ENCODE measurements around the gene KISS1.

Gene KISS1

GRCh38 chr1:204141131-204141530 is 55.2 kb downstream of the KISS1 start:
- no peak for DNase-seq (ENCODE audit: low read depth in 2 of 2, low spot score in 1 of 2)

Measured in stimulated activated CD8-positive, alpha-beta memory T cell treated with anti-CD3 and anti-CD28 coated beads, Interleukin-4, amount 100 ng/mL, for 1 hour (primary cell).